D721Med (cell line): Measurements from ENCODE around the gene SERGEF.

ENCODE experiments used
- DNase-seq: peaks from one replicate; pipeline ENCODE4 v3.0.0; 2011; ENCODE audit warnings: low spot score; ENCODE audit not compliant: insufficient read length
- FAIRE-seq: peaks from 2 replicates; lab custom pipeline; 2011; peaks lifted over from hg19 to GRCh38; lab: Jason Lieb, UNC
- TF ChIP-seq, protein P1 (sequence below): IDR thresholded peaks from 2 replicates; pipeline ENCODE4 v1.5.1; 2012; ENCODE audit warnings: mild to moderate bottlenecking, control low read depth; ENCODE audit not compliant: insufficient read depth; ENCODE audit errors: missing control alignments

SERGEF gene

GRCh38 chr11:17793642-17794170 lies 219.1 kb downstream of the SERGEF start:
- FAIRE-seq (no peak), DNase-seq (no peak)

GRCh38 chr11:17792161-17792560 lies 220.7 kb downstream of the SERGEF start:
- DNase-seq (no peak), FAIRE-seq (no peak)
- TF ChIP-seq, protein P1, sequence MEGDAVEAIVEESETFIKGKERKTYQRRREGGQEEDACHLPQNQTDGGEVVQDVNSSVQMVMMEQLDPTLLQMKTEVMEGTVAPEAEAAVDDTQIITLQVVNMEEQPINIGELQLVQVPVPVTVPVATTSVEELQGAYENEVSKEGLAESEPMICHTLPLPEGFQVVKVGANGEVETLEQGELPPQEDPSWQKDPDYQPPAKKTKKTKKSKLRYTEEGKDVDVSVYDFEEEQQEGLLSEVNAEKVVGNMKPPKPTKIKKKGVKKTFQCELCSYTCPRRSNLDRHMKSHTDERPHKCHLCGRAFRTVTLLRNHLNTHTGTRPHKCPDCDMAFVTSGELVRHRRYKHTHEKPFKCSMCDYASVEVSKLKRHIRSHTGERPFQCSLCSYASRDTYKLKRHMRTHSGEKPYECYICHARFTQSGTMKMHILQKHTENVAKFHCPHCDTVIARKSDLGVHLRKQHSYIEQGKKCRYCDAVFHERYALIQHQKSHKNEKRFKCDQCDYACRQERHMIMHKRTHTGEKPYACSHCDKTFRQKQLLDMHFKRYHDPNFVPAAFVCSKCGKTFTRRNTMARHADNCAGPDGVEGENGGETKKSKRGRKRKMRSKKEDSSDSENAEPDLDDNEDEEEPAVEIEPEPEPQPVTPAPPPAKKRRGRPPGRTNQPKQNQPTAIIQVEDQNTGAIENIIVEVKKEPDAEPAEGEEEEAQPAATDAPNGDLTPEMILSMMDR = no peak

More at GRCh38 chr11:17793642-17794170, 219.1 kb downstream of the SERGEF start:
- TF ChIP-seq, protein P1 = no peak

DNA sequence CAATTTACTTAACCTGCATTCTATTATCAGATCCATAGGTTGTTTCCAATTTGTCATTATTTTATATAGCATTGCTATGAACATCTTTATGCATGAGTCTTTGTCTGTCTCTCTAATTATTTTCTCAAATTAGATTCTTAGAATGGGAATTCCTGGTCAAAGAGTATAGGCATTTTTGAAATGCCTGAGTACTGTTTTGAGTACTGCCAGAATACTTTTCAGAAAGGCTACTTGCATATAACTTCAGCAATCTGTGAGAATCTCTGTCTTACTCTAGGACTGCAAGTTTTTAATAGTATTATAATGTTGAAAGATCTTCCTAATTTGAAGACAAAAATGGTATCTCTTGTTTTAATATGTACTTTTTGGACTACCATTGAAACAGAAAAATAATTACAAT lies 221.7 kb downstream of the SERGEF start:
- DNase-seq = no peak
- TF ChIP-seq, protein P1 = no peak
- FAIRE-seq = no peak

DNA sequence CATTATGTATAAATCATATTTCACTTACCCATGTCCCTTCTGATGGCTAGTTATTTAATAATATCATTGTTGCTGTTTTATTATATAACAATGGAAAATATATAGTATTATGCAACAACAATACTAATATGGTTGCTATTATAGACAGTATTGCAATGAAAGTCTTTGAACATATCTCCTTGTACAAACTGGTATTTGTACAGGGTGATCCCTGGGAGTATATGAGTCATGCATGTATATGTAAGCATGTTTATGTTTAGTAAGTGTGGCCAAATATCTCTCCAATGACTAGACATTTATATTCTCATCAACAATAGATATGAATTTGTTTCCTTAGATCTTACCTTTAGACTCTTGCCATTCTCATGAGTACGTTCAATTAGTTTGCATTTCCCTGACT lies 222.4 kb downstream of the SERGEF start:
- TF ChIP-seq, protein P1 = no peak
- no peak for FAIRE-seq
- no peak for DNase-seq

- TF ChIP-seq, protein P1 = no peak
- DNase-seq = no peak
- no peak for FAIRE-seq
Observed at GRCh38 chr11:17788084-17788483, 224.8 kb downstream of the SERGEF start.

- TF ChIP-seq, protein P1 = no peak
- DNase-seq (no peak), FAIRE-seq (no peak)
Observed at GRCh38 chr11:17786824-17787525, 225.9 kb downstream of the SERGEF start.

- TF ChIP-seq, protein P1 = no peak
- DNase-seq (no peak), FAIRE-seq (no peak)
Observed at GRCh38 chr11:17783878-17784277, 229.0 kb downstream of the SERGEF start.
